Neural cell (in vitro differentiated cells): Measurements from ENCODE around the gene PPIF. TPM values are rescaled to one million over a fixed set of nuclear protein-coding genes. Genes with fewer than 3 reads are reported as not detected.

ENCODE experiments used
- H2AFZ ChIP-seq: fragments of 200-600, 300-800 bp; sonication (generic), shearing (Covaris generic); 2 replicates; pipeline ENCODE4 v1.6.0; 2014; ENCODE audit warnings: low read depth, mild to moderate bottlenecking, antibody characterized with exemption, low read length, moderate library complexity
- H3F3A ChIP-seq: fragments of 200-600 bp; shearing (Covaris generic); 2 replicates; pipeline ENCODE4 v1.6.1; 2016; ENCODE audit warnings: mild to moderate bottlenecking, moderate library complexity, mixed read lengths, antibody characterized with exemption, low read length; ENCODE audit not compliant: insufficient read depth, poor library complexity, severe bottlenecking
- H3K27ac ChIP-seq: fragments of 200-600, 300-800 bp; sonication (generic), shearing (Covaris generic); 2 replicates; pipeline ENCODE4 v1.5.1; 2014; ENCODE audit warnings: mild to moderate bottlenecking, low read length, moderate library complexity
- H3K27me3 ChIP-seq: fragments of 300-800, 200-600 bp; sonication (generic), shearing (Covaris generic); 2 replicates; pipeline ENCODE4 v1.6.0; 2014; ENCODE audit warnings: mild to moderate bottlenecking, low read depth, low read length, moderate library complexity; ENCODE audit not compliant: insufficient read depth
- H3K36me3 ChIP-seq: fragments of 300-800, 200-600 bp; sonication (generic), shearing (Covaris generic); 2 replicates; pipeline ENCODE4 v1.5.1; 2014; ENCODE audit warnings: mild to moderate bottlenecking, antibody characterized with exemption, low read length, moderate library complexity; ENCODE audit not compliant: insufficient read depth
- H3K4me2 ChIP-seq: fragments of 300-800, 200-600 bp; sonication (generic), shearing (Covaris generic); 2 replicates; pipeline ENCODE4 v1.6.0; 2014; ENCODE audit warnings: mild to moderate bottlenecking, low read length
- H3K4me3 ChIP-seq: fragments of 300-800, 200-600 bp; sonication (generic), shearing (Covaris generic); 2 replicates; pipeline ENCODE4 v1.5.1; 2014; ENCODE audit warnings: mild to moderate bottlenecking, low read length, moderate library complexity
- H3K79me2 ChIP-seq: fragments of 200-600 bp; shearing (Covaris generic); replicated peaks from 2 replicates; pipeline ENCODE4 v1.6.0; 2014; ENCODE audit warnings: mild to moderate bottlenecking, low read length, moderate library complexity; ENCODE audit not compliant: insufficient read depth
- H3K9ac ChIP-seq: fragments of 300-800, 200-600 bp; sonication (generic), shearing (Covaris generic); 2 replicates; pipeline ENCODE4 v1.6.1; 2016; ENCODE audit warnings: mild to moderate bottlenecking, low read length, mixed read lengths
- H3K9me2 ChIP-seq: fragments of 200-600 bp; shearing (Covaris generic); 2 replicates; pipeline ENCODE4 v1.6.1; 2016; ENCODE audit warnings: mild to moderate bottlenecking, low read length, mixed read lengths; ENCODE audit not compliant: insufficient read depth
- H3K9me3 ChIP-seq: fragments of 200-600, 300-800 bp; sonication (generic), shearing (Covaris generic); 2 replicates; pipeline ENCODE4 v1.6.1; 2016; ENCODE audit warnings: mild to moderate bottlenecking, mixed run types, low read length, moderate library complexity, mixed read lengths
- H4K20me1 ChIP-seq: fragments of 200-600 bp; shearing (Covaris generic); 2 replicates; pipeline ENCODE4 v1.6.1; 2016; ENCODE audit warnings: mild to moderate bottlenecking, mixed run types; ENCODE audit not compliant: insufficient read depth
- EP300 ChIP-seq: fragments of 450-650 bp; conservative IDR thresholded peaks from 2 replicates; pipeline ENCODE4 v1.6.1; 2014; ENCODE audit warnings: antibody characterized with exemption, mild to moderate bottlenecking, moderate library complexity; ENCODE audit not compliant: poor library complexity, severe bottlenecking
- EZH2 ChIP-seq: fragments of 200-600, 300-800 bp; shearing (Covaris generic), sonication (generic); IDR thresholded peaks from 2 replicates; pipeline ENCODE4 v1.6.1; 2014; ENCODE audit warnings: antibody characterized with exemption, low read length, borderline replicate concordance, mild to moderate bottlenecking; ENCODE audit not compliant: insufficient read depth, poor library complexity, severe bottlenecking
- MXI1 ChIP-seq: fragments of 450-650 bp; conservative IDR thresholded peaks from 2 replicates; pipeline ENCODE4 v1.6.1; 2014; ENCODE audit warnings: antibody characterized with exemption, mild to moderate bottlenecking; ENCODE audit not compliant: poor library complexity, severe bottlenecking
- POLR2AphosphoS5 ChIP-seq: IDR thresholded peaks from 2 replicates; pipeline ENCODE4 v1.6.1; 2012
- RAD21 ChIP-seq: fragments of 450-650 bp; conservative IDR thresholded peaks from 2 replicates; pipeline ENCODE4 v1.6.1; 2014; ENCODE audit warnings: antibody characterized with exemption, mild to moderate bottlenecking, moderate library complexity
- SMC3 ChIP-seq: fragments of 450-650 bp; conservative IDR thresholded peaks from 2 replicates; pipeline ENCODE4 v1.6.1; 2014; ENCODE audit warnings: antibody characterized with exemption, mild to moderate bottlenecking, moderate library complexity; ENCODE audit not compliant: poor library complexity
- TAF1 ChIP-seq: IDR thresholded peaks from 2 replicates; pipeline ENCODE4 v1.6.1; 2012; ENCODE audit warnings: low read depth
- polyA plus RNA-seq: library from polyadenylated mRNA; depleted of rRNA; stranded (reverse); fragments of >200 nt; gene quantifications from 2 replicates; pipeline ENCODE4 v1.2.3, GENCODE V29; 2014
- TF ChIP-seq, protein P1 (sequence below): fragments of 450-650 bp; IDR thresholded peaks from 2 replicates; pipeline ENCODE4 v1.5.1; 2014; ENCODE audit warnings: antibody characterized with exemption, mild to moderate bottlenecking, moderate library complexity; ENCODE audit not compliant: poor library complexity, severe bottlenecking
- TF ChIP-seq, protein P2 (sequence below): IDR thresholded peaks from 2 replicates; pipeline ENCODE4 v1.6.1; 2012; ENCODE audit warnings: borderline replicate concordance

PPIF gene
- polyA plus RNA-seq, 1 donor from 2014 or later, result 13.6 TPM

DNA sequence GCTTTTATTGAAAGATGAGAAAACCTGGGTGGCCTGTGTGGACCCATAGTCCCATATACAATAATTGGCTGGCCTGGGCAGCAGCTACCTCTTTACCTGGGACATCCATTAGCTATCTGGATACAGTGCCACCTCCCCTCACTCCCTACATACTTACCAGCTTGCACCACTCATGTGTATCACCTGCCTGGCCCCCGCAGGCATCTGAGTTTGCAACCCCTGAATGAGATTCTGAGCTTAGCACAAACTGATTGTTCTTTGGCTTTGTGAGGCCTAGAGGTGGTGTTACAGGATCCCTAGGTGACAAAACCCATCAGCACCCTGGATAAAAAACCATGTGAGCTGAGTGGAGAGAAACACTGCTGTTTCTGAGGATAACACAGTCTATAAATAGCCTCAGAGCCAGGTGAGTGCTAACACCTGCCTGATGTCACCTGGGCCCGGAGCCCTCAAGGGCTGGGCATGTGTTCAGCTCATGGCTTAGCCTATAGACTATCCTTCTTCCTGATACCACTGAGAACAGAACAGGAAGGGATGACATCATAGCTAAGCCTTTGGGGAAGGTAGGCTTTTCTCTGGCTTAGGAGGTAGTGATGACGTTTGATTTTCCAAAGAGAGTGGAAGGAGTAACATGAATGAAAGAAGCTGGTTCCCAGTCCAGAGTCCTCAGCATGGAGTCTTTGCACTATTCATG, 2.6 kb upstream of the PPIF start:
- H3K4me2 ChIP-seq, result no peak overlapping the region
- H3K4me3 ChIP-seq, result no peak overlapping the region
- H3K36me3 ChIP-seq, result no peaks in the 10 kb centered on the region
- no peaks in the 10 kb centered on the region for H3K9me2 ChIP-seq
- no peak overlapping the region for H3K27ac ChIP-seq
- no peaks in the 10 kb centered on the region for H3K9me3 ChIP-seq
- H2AFZ ChIP-seq, result no peak overlapping the region
- H3F3A ChIP-seq, result no peaks in the 10 kb centered on the region
- H3K9ac ChIP-seq, result no peak overlapping the region
- no peaks in the 10 kb centered on the region for H4K20me1 ChIP-seq
- TF ChIP-seq EZH2, result no peak
- no peak for TF ChIP-seq TAF1
- TF ChIP-seq RAD21, result no peak
- TF ChIP-seq POLR2AphosphoS5, result no peak
- TF ChIP-seq, protein P1, sequence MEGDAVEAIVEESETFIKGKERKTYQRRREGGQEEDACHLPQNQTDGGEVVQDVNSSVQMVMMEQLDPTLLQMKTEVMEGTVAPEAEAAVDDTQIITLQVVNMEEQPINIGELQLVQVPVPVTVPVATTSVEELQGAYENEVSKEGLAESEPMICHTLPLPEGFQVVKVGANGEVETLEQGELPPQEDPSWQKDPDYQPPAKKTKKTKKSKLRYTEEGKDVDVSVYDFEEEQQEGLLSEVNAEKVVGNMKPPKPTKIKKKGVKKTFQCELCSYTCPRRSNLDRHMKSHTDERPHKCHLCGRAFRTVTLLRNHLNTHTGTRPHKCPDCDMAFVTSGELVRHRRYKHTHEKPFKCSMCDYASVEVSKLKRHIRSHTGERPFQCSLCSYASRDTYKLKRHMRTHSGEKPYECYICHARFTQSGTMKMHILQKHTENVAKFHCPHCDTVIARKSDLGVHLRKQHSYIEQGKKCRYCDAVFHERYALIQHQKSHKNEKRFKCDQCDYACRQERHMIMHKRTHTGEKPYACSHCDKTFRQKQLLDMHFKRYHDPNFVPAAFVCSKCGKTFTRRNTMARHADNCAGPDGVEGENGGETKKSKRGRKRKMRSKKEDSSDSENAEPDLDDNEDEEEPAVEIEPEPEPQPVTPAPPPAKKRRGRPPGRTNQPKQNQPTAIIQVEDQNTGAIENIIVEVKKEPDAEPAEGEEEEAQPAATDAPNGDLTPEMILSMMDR, result no peak
- TF ChIP-seq, protein P2, sequence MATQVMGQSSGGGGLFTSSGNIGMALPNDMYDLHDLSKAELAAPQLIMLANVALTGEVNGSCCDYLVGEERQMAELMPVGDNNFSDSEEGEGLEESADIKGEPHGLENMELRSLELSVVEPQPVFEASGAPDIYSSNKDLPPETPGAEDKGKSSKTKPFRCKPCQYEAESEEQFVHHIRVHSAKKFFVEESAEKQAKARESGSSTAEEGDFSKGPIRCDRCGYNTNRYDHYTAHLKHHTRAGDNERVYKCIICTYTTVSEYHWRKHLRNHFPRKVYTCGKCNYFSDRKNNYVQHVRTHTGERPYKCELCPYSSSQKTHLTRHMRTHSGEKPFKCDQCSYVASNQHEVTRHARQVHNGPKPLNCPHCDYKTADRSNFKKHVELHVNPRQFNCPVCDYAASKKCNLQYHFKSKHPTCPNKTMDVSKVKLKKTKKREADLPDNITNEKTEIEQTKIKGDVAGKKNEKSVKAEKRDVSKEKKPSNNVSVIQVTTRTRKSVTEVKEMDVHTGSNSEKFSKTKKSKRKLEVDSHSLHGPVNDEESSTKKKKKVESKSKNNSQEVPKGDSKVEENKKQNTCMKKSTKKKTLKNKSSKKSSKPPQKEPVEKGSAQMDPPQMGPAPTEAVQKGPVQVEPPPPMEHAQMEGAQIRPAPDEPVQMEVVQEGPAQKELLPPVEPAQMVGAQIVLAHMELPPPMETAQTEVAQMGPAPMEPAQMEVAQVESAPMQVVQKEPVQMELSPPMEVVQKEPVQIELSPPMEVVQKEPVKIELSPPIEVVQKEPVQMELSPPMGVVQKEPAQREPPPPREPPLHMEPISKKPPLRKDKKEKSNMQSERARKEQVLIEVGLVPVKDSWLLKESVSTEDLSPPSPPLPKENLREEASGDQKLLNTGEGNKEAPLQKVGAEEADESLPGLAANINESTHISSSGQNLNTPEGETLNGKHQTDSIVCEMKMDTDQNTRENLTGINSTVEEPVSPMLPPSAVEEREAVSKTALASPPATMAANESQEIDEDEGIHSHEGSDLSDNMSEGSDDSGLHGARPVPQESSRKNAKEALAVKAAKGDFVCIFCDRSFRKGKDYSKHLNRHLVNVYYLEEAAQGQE, result no peak
- TF ChIP-seq EP300, result no peak
- no peak for TF ChIP-seq SMC3
- no peak for TF ChIP-seq MXI1
- no peaks in the 10 kb centered on the region for H3K79me2 ChIP-seq
- no peaks in the 10 kb centered on the region for H3K27me3 ChIP-seq

DNA sequence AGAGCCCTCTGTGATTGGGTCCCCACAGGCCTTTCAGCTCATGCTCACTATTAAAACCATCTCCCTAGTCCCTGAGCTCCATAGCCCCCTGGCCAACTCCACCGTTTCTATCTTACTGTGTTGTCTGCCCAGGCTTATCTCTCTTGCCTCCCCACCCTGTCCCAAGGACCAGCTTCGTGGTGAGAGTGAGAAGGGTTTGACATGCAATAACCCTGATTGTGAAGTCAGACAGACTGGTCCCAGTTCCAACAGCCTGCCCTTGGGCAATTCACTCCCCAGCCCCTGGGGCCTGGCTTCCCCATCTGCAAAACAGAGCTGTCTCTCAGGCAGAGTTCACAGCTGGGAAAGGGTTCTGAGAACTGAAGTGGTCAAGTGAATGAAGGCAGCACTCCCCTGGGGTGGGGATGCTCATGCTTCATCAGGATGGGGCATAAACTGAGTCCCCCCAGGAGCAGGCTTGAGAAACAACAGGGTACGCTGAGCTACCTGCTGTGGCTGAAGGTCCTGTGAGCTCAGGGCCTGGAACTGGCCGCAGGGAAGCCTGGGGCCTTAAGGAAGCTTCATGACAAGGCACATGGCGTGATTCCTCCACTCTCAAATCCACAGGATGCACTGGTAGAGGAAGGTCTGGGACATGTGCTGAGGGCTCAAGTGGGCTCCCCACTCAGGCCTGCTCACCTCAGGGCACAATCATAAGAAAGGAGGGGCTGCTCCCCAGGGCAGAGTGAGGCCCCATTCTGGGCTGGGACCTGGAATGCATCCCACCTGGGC, 1.8 kb upstream of the PPIF start:
- Histone ChIP-seq H3K36me3 (no peaks in the 10 kb centered on the region), H3K4me2 (no peak overlapping the region), H2AFZ (no peak overlapping the region), H3K9me3 (no peaks in the 10 kb centered on the region), H3K9ac (no peak overlapping the region), H4K20me1 (no peaks in the 10 kb centered on the region), H3K27ac (no peak overlapping the region), H3K9me2 (no peaks in the 10 kb centered on the region), H3F3A (no peaks in the 10 kb centered on the region), H3K4me3 (no peak overlapping the region), H3K79me2 (no peaks in the 10 kb centered on the region), H3K27me3 (no peaks in the 10 kb centered on the region)
- TF ChIP-seq SMC3 (no peak), POLR2AphosphoS5 (no peak), MXI1 (no peak), TAF1 (no peak), EP300 (no peak), RAD21 (no peak), EZH2 (no peak)
- TF ChIP-seq, protein P1, result no peak
- TF ChIP-seq, protein P2, result no peak
